Lower lobe of right lung (tissue), 2 donors: ENCODE data around the gene KMT5C. TPM values are rescaled to one million over a fixed set of nuclear protein-coding genes. Genes with fewer than 3 reads are reported as not detected.

Source experiments
- ATAC-seq, 2 donors: fragments of 200-7000 bp; cut with Tn5 transposase; one replicate each; pipeline ENCODE4 v1.9.1; 2020 to 2022; ENCODE audit warnings: mild to moderate bottlenecking in 2 of 2, moderate library complexity in 2 of 2
- DNase-seq: peaks from one replicate; pipeline ENCODE4 v3.0.0-alpha.2; 2020
- H3K27ac ChIP-seq: fragments of 200-600 bp; one replicate; pipeline ENCODE4 v1.8.0; 2022
- H3K27me3 ChIP-seq: fragments of 200-600 bp; one replicate; pipeline ENCODE4 v1.8.0; 2022; ENCODE audit warnings: low read depth
- H3K36me3 ChIP-seq: fragments of 200-600 bp; one replicate; pipeline ENCODE4 v1.8.0; 2022; ENCODE audit warnings: mild to moderate bottlenecking
- H3K4me1 ChIP-seq: fragments of 200-600 bp; one replicate; pipeline ENCODE4 v1.8.0; 2022
- H3K4me3 ChIP-seq: fragments of 200-600 bp; one replicate; pipeline ENCODE4 v1.8.0; 2022; ENCODE audit warnings: mild to moderate bottlenecking
- H3K9me3 ChIP-seq: fragments of 200-600 bp; one replicate; pipeline ENCODE4 v1.8.0; 2022
- intact Hi-C: fragments of 100-400 bp; cut with DNase I; formaldehyde crosslinking; loops from one replicate; pipeline ENCODE4 v1.11.0; 2022
- total RNA-seq: library from RNA; stranded (reverse); fragmentation: NEBNext Ultra II Directional; extraction: Animal tissue kit (Norgen Biotek cat#: 25700); gene quantifications from one replicate; pipeline ENCODE4 v1.2.1, GENCODE V29; 2021
- TF ChIP-seq, protein P1 (sequence below): fragments of 200-600 bp; IDR thresholded peaks from one replicate; pipeline ENCODE4 v1.8.0; 2022; ENCODE audit warnings: antibody characterized with exemption, mild to moderate bottlenecking
- donor health status: DM: no; HTN: yes; CAD: no; lungs with severe emphysema.

KMT5C gene
- total RNA-seq, 1 donor from 2014 or later, result 14.7 TPM

DNA sequence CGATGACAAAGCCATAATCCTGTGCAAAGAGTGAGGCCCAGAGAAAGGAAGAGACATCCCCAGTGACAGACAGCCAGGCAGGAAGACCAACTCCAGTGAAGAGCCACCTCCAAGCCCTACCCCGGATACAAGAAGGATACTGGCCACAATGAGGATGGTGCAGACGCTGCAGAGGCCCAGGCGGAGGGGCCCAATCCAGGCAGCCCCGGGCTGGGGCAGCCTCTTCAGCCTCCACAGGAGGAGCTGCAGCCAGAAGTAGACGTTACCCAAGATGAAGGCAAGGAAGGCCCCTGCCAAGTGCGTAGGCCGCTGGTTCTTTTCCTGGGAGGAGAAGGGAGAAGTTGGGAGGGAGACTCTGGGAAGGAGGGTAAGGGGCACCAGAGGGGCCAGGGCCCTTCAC, 23.0 kb upstream of the KMT5C start:
- H3K4me1 ChIP-seq, result no peaks in the 10 kb centered on the region
- no peak overlapping the region for H3K27ac ChIP-seq
- intact Hi-C loops, result no loop called here
- ATAC-seq (no peak), DNase-seq (no peak)
- no peak overlapping the region for H3K4me3 ChIP-seq
- H3K9me3 ChIP-seq, result no peaks in the 10 kb centered on the region
- H3K36me3 ChIP-seq, result no peaks in the 10 kb centered on the region
- TF ChIP-seq, protein P1, sequence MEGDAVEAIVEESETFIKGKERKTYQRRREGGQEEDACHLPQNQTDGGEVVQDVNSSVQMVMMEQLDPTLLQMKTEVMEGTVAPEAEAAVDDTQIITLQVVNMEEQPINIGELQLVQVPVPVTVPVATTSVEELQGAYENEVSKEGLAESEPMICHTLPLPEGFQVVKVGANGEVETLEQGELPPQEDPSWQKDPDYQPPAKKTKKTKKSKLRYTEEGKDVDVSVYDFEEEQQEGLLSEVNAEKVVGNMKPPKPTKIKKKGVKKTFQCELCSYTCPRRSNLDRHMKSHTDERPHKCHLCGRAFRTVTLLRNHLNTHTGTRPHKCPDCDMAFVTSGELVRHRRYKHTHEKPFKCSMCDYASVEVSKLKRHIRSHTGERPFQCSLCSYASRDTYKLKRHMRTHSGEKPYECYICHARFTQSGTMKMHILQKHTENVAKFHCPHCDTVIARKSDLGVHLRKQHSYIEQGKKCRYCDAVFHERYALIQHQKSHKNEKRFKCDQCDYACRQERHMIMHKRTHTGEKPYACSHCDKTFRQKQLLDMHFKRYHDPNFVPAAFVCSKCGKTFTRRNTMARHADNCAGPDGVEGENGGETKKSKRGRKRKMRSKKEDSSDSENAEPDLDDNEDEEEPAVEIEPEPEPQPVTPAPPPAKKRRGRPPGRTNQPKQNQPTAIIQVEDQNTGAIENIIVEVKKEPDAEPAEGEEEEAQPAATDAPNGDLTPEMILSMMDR, result no peak
- peaks cover 5% of the 10 kb centered on the region for H3K27me3 ChIP-seq

DNA sequence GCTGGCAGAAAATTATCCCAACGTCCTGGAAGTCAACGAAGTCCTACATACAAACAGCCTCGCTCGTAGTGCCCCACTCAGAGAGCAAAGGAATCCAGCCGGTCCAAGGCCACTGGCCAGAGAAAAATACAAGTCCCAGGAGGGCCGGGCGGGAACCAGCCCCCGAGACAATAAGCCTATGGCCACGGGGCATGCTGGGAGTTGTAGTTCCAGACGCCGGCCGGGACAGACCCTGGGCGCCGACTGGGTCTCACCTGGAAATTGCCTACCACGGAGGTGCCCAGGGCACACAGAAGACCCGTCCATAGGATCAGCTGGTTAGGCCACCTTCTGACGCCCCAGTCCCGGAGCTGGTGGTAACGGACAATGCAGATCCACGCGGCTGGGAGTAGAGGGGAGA, 19.9 kb upstream of the KMT5C start:
- H3K9me3 ChIP-seq, result no peaks in the 10 kb centered on the region
- peaks cover 5% of the 10 kb centered on the region for H3K27me3 ChIP-seq
- no peak overlapping the region for H3K27ac ChIP-seq
- intact Hi-C loops, result no loop called here
- DNase-seq (no peak), ATAC-seq (peak; percentile 26 to 42)
- no peaks in the 10 kb centered on the region for H3K36me3 ChIP-seq
- no peaks in the 10 kb centered on the region for H3K4me1 ChIP-seq
- TF ChIP-seq, protein P1, result no peak
- no peak overlapping the region for H3K4me3 ChIP-seq

DNA sequence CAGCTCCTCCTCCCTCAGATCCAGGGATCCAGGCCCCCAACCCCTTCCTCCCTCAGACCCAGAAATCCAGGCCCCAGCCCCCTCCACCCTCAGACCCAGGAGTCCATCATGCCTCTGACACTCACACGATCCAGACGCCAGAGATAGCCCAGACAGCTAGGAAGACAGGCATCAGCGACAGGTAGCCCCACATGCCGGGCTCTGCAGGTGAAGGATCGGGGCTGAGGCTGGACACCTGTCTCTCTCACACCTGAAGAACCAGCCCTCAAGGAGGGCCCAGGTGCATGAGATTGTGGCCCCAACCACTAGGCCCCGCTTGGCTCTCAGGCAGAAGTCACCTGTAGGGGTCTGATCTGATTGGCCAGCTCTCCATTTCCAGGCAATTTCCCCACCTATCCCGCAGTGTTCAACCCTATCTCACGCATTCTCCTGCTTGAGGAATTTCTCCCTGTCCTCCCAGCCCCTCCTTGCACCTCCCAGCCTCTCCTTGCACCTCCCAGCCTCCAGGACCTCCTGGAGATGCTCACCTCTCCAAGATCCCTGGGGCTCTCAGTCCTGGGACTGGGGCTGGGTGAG, 18.7 kb upstream of the KMT5C start:
- H3K9me3 ChIP-seq, result no peaks in the 10 kb centered on the region
- H3K27ac ChIP-seq, result no peak overlapping the region
- intact Hi-C loops, result no loop called here
- TF ChIP-seq, protein P1, result no peak
- ATAC-seq (no peak), DNase-seq (no peak)
- no peak overlapping the region for H3K4me3 ChIP-seq
- no peaks in the 10 kb centered on the region for H3K36me3 ChIP-seq
- H3K4me1 ChIP-seq, result no peaks in the 10 kb centered on the region
- peaks cover 5% of the 10 kb centered on the region for H3K27me3 ChIP-seq

DNA sequence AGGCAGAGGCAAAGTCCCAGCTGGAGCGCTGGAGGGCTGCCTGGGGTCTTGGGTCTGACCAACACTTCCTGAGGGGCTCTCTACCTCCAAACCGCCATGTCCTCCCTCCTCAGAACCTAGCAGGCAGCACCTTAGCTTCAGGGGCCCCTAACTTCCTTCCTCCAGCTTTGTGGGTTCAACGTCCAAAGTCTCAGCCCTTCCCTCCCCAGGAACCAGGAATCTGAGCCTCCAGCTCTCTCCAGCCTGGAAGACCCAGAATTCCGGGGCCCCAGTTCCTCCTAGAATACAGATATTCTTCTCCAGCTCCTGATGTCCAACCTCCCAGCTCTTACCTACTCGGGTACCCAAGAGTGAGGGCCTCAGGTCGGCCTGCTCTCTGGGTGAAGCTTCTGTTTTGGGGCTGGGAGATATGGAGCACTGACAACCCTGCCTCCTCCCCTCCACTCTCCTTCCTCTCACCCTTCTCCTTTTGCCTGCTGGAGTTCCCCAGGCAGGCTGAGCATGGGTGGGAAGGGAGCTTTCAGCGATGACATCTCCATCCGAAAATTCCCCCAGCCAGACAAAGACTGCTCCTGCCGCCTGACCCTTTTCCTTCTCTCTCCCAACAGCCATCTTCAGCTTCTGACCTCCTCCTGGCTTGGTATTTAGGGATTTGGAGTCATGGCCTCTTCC, 18.1 kb upstream of the KMT5C start:
- no peak for DNase-seq
- intact Hi-C loops, result no loop called here
- Histone ChIP-seq H3K27me3 (peaks cover 5% of the 10 kb centered on the region), H3K9me3 (no peaks in the 10 kb centered on the region), H3K4me3 (no peak overlapping the region), H3K4me1 (no peaks in the 10 kb centered on the region), H3K36me3 (no peaks in the 10 kb centered on the region), H3K27ac (no peak overlapping the region)
- no peak for ATAC-seq
- TF ChIP-seq, protein P1, result no peak

DNA sequence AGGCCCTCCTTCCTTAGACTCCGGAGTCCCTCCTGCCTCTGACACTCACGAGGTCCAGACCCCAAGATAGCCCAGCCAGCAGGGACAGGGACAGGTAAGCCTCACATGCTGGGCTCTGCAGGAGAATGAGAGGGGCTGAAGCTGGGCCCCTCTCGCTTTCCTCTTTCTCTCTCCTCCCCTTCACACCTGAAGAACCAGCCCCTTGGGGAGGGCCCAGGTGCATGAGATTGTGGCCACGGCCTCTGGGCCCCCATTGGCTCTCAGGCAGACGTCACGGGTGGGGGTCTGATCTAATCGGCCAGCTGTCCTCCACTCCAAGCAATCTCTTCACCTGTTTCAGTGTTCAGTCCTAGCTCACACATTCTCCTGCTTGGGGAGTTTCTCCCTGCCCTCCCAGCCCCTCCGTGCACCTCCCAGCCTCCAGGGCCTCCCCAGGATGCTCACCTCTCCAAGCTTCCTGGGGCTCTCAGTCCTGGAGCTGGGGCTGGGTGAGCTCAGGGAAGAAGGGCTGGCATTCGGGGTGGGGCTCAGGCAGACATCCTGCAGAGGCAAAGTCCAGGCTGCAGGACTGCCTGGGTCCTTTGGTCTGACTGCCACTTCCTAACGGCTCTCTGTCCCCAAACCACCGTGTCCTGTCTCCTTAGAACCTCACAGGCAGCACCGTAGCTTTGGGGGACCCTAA, 17.3 kb upstream of the KMT5C start:
- no peak for ATAC-seq
- Histone ChIP-seq H3K27me3 (peaks cover 5% of the 10 kb centered on the region), H3K4me3 (peak overlapping the region; percentile 30), H3K36me3 (no peaks in the 10 kb centered on the region), H3K4me1 (no peaks in the 10 kb centered on the region), H3K9me3 (no peaks in the 10 kb centered on the region), H3K27ac (no peak overlapping the region)
- TF ChIP-seq, protein P1, result no peak
- no peak for DNase-seq
- intact Hi-C loops, result no loop called here
